ENCODE data around the gene APOL6. TPM values are rescaled to one million over a fixed set of nuclear protein-coding genes. Genes with fewer than 3 reads are reported as not detected.

The APOL6 gene
- total and polyA plus RNA-seq, 9 of the 15 experiments (the other 6 are each of a cell fraction or from before 2014, with no cell fraction given), result 0.29 to 1.2 (median 0.70) TPM

DNA sequence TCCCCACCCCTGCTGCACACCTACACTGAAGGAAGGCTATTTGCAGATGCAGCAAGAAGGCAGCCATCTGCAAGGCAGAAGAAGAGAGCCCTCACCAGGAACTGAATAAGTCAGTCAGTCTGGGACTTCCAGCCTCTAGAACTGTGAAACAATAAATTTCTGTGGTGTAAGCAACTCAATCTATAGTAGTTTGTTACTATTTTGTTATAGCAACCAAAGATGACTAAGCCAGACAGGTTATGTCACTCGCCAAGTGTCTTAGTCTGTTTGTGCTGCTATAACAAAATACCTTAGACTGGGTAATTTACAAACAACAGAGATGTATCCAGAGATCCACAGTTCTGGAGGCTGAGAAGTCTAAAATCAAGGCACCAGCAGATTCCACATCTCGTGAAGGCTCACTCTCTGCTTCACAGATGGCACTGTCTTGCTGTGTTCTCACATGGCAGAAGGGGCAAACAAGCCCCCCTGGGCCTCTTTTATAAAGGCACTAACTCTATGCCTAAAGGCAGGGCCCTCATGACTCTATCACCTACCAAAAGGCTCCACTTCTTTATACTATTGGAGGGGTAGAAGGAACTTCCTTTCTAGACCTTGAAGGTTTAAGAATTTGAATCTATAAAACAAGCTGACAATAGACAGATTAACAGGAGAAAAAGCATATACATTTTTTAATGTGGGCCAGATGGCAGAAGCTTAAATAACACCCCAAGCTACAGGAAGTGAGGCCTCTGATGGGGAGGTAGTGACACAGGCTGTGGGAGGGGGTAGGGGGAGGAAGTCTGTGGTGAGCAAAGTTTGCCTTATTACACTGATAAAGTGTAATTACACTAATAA is 12.3 kb downstream of the APOL6 start:
- in situ Hi-C loops (cut with MboI), result no loop called here
- no TSS peak for BruUV-seq (replicated peaks)
- FAIRE-seq, result no peak
- no peaks in the 10 kb centered on the region for H3K27me3 ChIP-seq (ENCODE audit: control insufficient read depth in 2 of 2, insufficient read depth in 2 of 2, low read length in 2 of 2)
- H3K4me3 ChIP-seq, result no peak overlapping the region
- 35% methylated on average over 2 of the region's 2 CpGs for WGBS (ENCODE audit: insufficient coverage, low coverage, missing lambda C conversion rate)
- POLR2A ChIA-PET, result no interaction called here
- no peak for DNase-seq (ENCODE audit: extremely low read depth in 1 of 4, low spot score in 3 of 4)
- H3K79me2 ChIP-seq (ENCODE audit: control insufficient read depth, insufficient read depth, low read length), result no peaks in the 10 kb centered on the region
- H3K9me1 ChIP-seq (ENCODE audit: control insufficient read depth, insufficient read depth, low read length), result no peaks in the 10 kb centered on the region
- H3K9ac ChIP-seq (ENCODE audit: insufficient read depth in 1 of 2, low read depth in 2 of 2, low read length in 2 of 2), result no peak overlapping the region
- no peaks in the 10 kb centered on the region for H4K20me1 ChIP-seq (replicated peaks; ENCODE audit: control insufficient read depth, insufficient read depth, low read length)
- CTCF ChIA-PET (ENCODE audit: low intra/inter-chr PET ratio), result no interaction called here
- no peak overlapping the region for H2AFZ ChIP-seq (ENCODE audit: low read depth, low read length)
- H3K4me2 ChIP-seq (ENCODE audit: insufficient read depth, low read length), result no peak overlapping the region
- no peak overlapping the region for H3K27ac ChIP-seq (ENCODE audit: extremely low read depth, low read depth, low read length)
- intact Hi-C loops (cut with micrococcal nuclease), result no loop called here
- ATAC-seq, result no peak
- peaks cover 0 to 20% of the 10 kb centered on the region in 2 experiments; a peak in 2 of 5 replicates for H3K4me1 ChIP-seq (replicated peaks in 1 of 2; ENCODE audit: control insufficient read depth in 2 of 2, insufficient read depth in 2 of 2, low read length in 2 of 2)
- no peaks in the 10 kb centered on the region for H3K36me3 ChIP-seq (ENCODE audit: control insufficient read depth, insufficient read depth, low read length)
- no peaks in the 10 kb centered on the region for H3K9me3 ChIP-seq (replicated peaks; ENCODE audit: control insufficient read depth, insufficient read depth, low read depth, low read length)
- TF ChIP-seq MEF2A (IDR thresholded peaks at IDR 0.05; ENCODE audit: control insufficient read depth, low read depth, low read length) (no peak), SP2 (IDR thresholded peaks at IDR 0.05; ENCODE audit: extremely low read depth, low read depth, low read length, poor library complexity, severe bottlenecking) (no peak), FOXK1 (CRISPR knock-in tag; IDR thresholded peaks at IDR 0.05; ENCODE audit: borderline replicate concordance) (no peak), CBX1 (IDR thresholded peaks at IDR 0.05; ENCODE audit: low read depth) (no peak), CTBP1 (IDR thresholded peaks at IDR 0.05; ENCODE audit: borderline replicate concordance) (no peak), ZNF12 (CRISPR knock-in tag; IDR thresholded peaks at IDR 0.05) (peak; percentile 94), SAFB (IDR thresholded peaks at IDR 0.05; ENCODE audit: borderline replicate concordance, low read depth, low read length) (no peak), GATAD2B (IDR thresholded peaks at IDR 0.05; ENCODE audit: borderline replicate concordance) (no peak), ZFP1 (CRISPR knock-in tag; IDR thresholded peaks at IDR 0.05) (no peak)
- TF ChIP-seq, protein P1, sequence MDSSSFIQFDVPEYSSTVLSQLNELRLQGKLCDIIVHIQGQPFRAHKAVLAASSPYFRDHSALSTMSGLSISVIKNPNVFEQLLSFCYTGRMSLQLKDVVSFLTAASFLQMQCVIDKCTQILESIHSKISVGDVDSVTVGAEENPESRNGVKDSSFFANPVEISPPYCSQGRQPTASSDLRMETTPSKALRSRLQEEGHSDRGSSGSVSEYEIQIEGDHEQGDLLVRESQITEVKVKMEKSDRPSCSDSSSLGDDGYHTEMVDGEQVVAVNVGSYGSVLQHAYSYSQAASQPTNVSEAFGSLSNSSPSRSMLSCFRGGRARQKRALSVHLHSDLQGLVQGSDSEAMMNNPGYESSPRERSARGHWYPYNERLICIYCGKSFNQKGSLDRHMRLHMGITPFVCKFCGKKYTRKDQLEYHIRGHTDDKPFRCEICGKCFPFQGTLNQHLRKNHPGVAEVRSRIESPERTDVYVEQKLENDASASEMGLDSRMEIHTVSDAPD (CRISPR knock-in tag; IDR thresholded peaks at IDR 0.05), result no peak
- TF ChIP-seq, protein P2, sequence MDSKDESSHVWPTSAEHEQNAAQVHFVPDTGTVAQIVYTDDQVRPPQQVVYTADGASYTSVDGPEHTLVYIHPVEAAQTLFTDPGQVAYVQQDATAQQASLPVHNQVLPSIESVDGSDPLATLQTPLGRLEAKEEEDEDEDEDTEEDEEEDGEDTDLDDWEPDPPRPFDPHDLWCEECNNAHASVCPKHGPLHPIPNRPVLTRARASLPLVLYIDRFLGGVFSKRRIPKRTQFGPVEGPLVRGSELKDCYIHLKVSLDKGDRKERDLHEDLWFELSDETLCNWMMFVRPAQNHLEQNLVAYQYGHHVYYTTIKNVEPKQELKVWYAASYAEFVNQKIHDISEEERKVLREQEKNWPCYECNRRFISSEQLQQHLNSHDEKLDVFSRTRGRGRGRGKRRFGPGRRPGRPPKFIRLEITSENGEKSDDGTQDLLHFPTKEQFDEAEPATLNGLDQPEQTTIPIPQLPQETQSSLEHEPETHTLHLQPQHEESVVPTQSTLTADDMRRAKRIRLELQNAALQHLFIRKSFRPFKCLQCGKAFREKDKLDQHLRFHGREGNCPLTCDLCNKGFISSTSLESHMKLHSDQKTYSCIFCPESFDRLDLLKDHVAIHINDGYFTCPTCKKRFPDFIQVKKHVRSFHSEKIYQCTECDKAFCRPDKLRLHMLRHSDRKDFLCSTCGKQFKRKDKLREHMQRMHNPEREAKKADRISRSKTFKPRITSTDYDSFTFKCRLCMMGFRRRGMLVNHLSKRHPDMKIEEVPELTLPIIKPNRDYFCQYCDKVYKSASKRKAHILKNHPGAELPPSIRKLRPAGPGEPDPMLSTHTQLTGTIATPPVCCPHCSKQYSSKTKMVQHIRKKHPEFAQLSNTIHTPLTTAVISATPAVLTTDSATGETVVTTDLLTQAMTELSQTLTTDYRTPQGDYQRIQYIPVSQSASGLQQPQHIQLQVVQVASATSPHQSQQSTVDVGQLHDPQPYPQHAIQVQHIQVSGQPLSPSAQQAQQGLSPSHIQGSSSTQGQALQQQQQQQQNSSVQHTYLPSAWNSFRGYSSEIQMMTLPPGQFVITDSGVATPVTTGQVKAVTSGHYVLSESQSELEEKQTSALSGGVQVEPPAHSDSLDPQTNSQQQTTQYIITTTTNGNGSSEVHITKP (IDR thresholded peaks at IDR 0.05; ENCODE audit: partially characterized antibody), result no peak
- TF ChIP-seq, protein P3, sequence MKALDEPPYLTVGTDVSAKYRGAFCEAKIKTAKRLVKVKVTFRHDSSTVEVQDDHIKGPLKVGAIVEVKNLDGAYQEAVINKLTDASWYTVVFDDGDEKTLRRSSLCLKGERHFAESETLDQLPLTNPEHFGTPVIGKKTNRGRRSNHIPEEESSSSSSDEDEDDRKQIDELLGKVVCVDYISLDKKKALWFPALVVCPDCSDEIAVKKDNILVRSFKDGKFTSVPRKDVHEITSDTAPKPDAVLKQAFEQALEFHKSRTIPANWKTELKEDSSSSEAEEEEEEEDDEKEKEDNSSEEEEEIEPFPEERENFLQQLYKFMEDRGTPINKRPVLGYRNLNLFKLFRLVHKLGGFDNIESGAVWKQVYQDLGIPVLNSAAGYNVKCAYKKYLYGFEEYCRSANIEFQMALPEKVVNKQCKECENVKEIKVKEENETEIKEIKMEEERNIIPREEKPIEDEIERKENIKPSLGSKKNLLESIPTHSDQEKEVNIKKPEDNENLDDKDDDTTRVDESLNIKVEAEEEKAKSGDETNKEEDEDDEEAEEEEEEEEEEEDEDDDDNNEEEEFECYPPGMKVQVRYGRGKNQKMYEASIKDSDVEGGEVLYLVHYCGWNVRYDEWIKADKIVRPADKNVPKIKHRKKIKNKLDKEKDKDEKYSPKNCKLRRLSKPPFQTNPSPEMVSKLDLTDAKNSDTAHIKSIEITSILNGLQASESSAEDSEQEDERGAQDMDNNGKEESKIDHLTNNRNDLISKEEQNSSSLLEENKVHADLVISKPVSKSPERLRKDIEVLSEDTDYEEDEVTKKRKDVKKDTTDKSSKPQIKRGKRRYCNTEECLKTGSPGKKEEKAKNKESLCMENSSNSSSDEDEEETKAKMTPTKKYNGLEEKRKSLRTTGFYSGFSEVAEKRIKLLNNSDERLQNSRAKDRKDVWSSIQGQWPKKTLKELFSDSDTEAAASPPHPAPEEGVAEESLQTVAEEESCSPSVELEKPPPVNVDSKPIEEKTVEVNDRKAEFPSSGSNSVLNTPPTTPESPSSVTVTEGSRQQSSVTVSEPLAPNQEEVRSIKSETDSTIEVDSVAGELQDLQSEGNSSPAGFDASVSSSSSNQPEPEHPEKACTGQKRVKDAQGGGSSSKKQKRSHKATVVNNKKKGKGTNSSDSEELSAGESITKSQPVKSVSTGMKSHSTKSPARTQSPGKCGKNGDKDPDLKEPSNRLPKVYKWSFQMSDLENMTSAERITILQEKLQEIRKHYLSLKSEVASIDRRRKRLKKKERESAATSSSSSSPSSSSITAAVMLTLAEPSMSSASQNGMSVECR (CRISPR knock-in tag; IDR thresholded peaks at IDR 0.05), result no peak
